GM21529 (cell line): Measurements from ENCODE around the gene PKP4.

Source experiments
- ATAC-seq: cut with Tn5 transposase; IDR thresholded peaks from one replicate; pipeline ENCODE4 v1.9.1; 2021; ENCODE audit not compliant: unreplicated experiment

PKP4 gene

GRCh38 chr2:158713523-158714138 lies 256.9 kb downstream of the PKP4 start:
- no peak for ATAC-seq

GRCh38 chr2:158714420-158714819 lies 257.7 kb downstream of the PKP4 start:
- ATAC-seq = no peak

- ATAC-seq = no peak
Observed at GRCh38 chr2:158715357-158715756, 258.6 kb downstream of the PKP4 start.

- ATAC-seq = no peak
Observed at GRCh38 chr2:158716121-158716791, 259.5 kb downstream of the PKP4 start.

GRCh38 chr2:158716921-158717320 lies 260.2 kb downstream of the PKP4 start:
- ATAC-seq = no peak

GRCh38 chr2:158717366-158718195 lies 260.8 kb downstream of the PKP4 start:
- ATAC-seq = no peak

- no peak for ATAC-seq
Observed at GRCh38 chr2:158718196-158718585, 261.4 kb downstream of the PKP4 start.

GRCh38 chr2:158718851-158719250 lies 262.1 kb downstream of the PKP4 start:
- ATAC-seq = no peak

GRCh38 chr2:158719403-158719802 lies 262.7 kb downstream of the PKP4 start:
- ATAC-seq = no peak

- ATAC-seq = no peak
Observed at GRCh38 chr2:158722266-158723105, 265.7 kb downstream of the PKP4 start.

- no peak for ATAC-seq
Observed at GRCh38 chr2:158723181-158723838, 266.6 kb downstream of the PKP4 start.

- ATAC-seq = no peak
Observed at GRCh38 chr2:158723921-158724802, 267.4 kb downstream of the PKP4 start.

GRCh38 chr2:158724803-158725381 lies 268.1 kb downstream of the PKP4 start:
- no peak for ATAC-seq

GRCh38 chr2:158725441-158725891 lies 268.7 kb downstream of the PKP4 start:
- no peak for ATAC-seq

GRCh38 chr2:158726911-158727592 lies 270.3 kb downstream of the PKP4 start:
- ATAC-seq = no peak

- ATAC-seq = no peak
Observed at GRCh38 chr2:158728422-158728821, 271.7 kb downstream of the PKP4 start.

- ATAC-seq = no peak
Observed at GRCh38 chr2:158729451-158729850, 272.7 kb downstream of the PKP4 start.

- ATAC-seq = no peak
Observed at GRCh38 chr2:158729873-158730620, 273.3 kb downstream of the PKP4 start.
